DMS 273 (cell line): ENCODE data around the gene ABHD5.

Source experiments
- DNase-seq: peaks from one replicate; lab custom pipeline; 2025; ENCODE audit not compliant: unreplicated experiment; lab: John Stamatoyannopoulos, UW

Gene ABHD5

DNA sequence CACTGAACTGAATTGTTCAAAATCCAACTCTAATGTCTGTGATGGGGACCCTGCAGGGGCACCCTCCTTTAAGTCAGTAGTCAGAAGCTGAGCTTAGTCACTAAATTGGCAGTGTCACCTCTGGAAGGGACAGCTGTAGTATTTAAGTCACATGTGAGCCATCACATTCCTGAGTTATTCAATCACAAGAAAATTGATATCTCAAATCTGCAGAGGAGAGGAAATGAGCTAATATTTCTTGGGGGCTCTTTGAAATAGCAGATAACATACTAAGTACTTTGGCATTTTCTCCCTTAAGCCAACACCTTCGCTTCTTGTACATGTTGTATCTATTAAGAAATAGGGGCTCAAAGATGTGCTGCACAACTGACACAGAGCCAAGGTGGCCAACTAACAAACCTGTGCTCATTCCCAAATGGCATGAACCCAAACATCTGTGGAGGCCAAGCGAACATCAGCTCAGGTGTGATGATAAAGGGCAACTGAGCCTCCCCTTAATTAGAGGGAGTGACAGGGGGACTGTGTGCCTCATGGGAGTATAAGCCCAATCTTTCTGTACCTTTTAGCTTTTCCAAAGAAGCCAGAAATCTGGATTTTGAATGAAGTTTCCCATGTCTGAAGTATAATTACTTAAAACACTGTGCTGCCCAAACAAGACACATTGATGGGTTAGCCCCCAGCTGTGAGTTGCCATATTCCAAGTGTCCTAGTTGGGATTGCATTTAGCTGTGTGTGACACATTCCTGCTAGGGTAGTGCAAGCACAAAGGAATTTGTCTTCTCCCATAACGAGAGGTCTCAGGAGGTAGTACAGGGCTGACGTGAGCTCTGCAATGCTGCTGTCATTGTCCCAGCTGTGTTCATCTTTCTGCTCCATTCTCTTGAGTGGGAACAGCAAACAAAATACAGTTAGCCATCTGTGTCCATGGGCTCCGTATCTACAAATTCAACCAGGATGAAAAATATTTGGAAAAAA, 63.3 kb downstream of the ABHD5 start:
- no peak for DNase-seq

DNA sequence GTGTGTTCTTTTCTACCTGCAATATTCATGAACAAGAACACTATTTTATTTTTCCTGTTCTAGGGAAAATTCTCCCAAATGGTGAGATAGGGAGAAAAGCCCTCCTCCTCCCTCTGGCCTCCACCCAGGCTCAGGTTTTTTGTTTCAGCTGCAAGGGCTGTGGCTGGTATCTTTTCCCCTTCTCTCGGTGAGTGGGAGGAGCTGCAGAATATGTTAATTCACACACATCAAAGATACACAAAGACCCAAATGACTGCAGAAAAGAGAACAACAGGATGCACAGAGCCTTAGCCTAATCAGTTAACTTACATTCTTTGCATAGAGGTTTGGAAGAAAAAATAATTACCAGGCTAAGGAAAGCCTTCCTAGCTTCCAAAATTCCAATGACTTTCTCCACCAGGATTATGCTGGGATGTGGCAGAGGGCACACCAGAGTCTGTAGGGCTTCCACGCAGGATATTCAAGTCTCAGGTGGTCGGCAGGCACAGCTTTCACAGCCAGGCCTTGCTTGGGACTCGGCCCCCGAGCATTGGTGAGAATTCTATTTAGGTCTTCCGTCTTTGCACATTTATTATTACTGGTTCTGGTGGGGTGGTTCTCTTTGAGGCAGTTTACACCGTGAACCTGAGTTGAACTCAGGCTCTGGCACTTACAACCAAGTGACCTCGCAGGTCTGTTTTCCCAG, 64.9 kb downstream of the ABHD5 start:
- no peak for DNase-seq

GRCh38 chr3:43757666-43758321, 67.1 kb downstream of the ABHD5 start:
- DNase-seq = no peak

DNA sequence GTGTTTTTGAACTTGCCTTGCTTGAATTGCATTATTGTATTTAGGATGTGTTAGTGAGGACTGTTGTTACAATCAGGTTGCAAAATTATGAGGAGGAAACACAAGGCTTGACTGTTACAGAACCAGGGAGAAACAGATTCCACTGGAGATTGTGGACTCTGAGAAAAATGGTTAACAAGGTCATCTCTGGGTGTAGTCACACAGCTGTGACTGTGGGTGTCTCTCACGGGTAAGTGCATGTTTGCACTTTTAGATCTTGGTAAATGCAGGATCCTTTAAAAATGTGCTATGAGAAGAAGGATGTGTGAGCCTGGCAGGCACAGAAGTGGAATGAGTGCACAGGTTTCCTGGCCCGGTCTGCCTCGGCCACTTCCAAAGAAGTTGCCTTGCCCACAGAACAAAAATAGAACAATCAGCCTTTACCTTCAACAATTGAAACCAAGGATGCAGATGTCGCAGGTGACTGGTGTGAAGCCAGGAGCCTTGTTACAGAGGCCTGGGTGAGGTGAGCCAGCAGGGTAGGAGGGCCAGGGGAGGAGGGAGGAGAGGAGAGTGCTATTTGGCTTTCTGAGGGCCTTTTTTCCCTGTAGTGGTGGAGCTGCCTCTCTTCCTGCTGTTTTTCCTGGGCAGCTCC, 68.0 kb downstream of the ABHD5 start:
- no peak for DNase-seq

- DNase-seq = no peak
Observed at GRCh38 chr3:43759297-43759782, 68.6 kb downstream of the ABHD5 start.

- DNase-seq = no peak
Observed at GRCh38 chr3:43759938-43760337, 69.2 kb downstream of the ABHD5 start.

- DNase-seq = no peak
Observed at GRCh38 chr3:43760938-43761337, 70.2 kb downstream of the ABHD5 start.

DNA sequence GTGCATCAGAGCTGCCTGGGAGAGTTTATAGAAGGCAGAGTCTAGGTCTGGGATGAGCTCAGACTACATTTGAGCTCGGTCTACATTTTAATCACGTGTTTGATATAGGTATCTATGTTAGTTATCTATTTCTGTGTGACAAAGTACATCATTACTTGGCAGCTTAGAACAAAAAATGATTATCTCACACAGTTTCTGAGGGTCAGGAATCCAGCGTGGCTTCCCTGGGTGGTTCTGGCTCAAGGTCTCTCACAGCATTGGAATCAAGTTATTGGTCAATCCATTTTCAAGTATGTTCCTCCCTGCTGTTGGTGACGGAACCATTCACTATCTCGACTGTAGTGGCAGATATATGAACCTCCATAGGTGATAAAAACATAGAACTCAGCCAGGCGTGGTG, 71.7 kb downstream of the ABHD5 start:
- no peak for DNase-seq

DNA sequence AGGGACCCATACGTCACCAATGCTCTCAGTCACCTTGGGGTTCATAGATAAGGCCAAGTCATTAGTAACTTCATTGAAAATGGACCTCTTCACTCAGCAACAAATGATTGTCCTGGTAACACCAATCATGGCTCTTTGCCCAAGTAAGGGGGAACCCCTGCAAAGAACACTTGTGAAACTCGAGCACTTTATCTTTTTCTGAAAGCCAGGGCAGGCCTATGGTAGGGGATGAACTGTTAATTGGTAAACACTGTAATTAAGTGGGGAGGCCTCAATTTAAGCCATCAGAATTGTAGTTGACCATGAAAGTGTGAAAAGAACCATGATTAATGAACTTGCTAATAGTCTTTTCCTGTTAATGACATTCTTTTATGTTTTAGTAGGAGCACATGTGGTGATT, 73.3 kb downstream of the ABHD5 start:
- no peak for DNase-seq

- no peak for DNase-seq
Observed at GRCh38 chr3:43764471-43764870, 73.7 kb downstream of the ABHD5 start.

GRCh38 chr3:43765521-43765971, 74.8 kb downstream of the ABHD5 start:
- DNase-seq = peak; percentile 19

- DNase-seq = no peak
Observed at GRCh38 chr3:43766672-43767465, 76.1 kb downstream of the ABHD5 start.

GRCh38 chr3:43768381-43768973, 77.7 kb downstream of the ABHD5 start:
- peak; percentile 74 for DNase-seq

DNA sequence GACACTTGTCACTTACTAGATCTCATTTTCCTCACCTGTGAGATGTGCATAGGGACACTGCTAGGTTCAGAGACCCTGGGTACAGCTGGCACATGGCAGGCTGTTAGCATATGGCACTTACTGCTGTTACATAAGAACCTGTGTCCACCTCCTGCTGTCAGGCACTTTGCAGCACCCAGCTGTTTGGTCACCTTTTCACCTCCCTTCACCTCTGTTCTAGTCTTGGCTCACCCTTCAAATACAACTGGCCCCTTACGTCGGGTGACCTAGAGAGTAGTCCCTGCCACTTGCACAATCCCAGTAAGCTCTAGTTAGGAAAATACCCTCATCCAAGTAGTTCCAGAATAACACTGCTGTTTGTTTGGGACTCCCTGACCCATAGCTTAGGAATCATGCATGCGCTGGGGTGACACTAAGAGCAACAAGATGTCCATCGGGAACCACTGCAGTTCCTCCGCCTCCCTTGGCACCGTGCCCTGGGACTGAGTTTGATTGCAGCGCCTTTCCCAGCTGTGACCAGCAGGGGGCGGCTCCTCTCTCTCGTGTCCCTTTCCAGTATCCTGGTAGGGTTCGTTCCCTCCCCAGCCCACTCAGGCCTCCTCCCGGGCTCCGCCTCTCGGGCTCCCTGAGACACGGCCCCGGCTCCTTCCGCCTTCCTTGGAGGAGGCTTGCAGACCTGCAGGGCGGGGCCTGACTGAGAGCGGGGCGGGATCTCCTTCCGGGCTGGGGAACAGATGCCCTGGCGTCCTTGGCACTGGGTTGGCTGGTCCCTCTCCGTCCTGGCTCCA, 78.6 kb downstream of the ABHD5 start:
- peak; percentile 97 for DNase-seq

DNA sequence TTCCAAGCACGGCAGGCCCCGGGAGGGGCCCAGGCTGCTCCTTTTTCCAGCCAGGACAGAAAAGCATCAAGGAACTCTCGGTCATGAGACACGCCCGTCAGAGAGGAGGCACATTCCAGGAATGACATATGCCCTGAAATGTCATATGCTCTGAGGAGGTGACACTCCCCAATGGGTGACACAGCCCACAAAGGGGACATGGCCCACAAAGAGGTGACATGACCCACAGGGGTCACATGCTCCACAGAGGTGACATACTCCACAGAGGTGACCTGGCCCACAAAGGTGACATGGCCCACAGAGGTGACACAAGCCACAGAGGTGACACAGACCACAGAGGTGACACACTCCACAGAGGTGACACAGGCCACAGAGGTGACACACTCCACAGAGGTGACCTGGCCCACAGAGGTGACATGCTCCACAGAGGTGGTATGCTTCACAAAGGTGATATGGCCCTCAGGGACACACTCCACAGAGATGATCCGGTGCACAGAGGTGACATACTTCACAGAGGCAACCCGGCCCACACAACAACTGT, 79.2 kb downstream of the ABHD5 start:
- no peak for DNase-seq

- DNase-seq = peak; percentile 42
Observed at GRCh38 chr3:43770426-43771103, 79.8 kb downstream of the ABHD5 start.

DNA sequence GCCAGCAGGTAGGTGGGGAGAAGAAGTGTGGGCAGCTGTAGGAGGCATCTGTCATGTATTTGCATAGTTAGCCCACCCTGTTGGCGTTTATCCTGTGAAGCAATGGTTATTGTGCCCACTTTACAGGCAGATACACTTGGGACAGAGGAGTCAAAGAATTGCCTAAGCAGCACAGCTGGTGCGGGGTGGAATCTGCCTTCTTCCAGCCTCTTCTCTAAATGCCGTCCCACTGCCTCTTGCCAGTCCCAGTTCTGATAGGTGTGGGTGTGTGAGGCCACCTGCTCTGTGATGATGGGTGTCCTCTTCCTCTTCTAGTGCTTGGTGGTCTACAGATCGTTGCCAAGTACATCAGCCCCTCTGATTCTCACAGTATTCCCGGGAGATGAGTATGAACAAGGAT, 80.9 kb downstream of the ABHD5 start:
- DNase-seq = peak; percentile 10
